ENCODE results near the gene ABHD12. TPM values are rescaled to one million over a fixed set of nuclear protein-coding genes. Genes with fewer than 3 reads are reported as not detected.
A peak's percentile ranks its signal among the peaks of the same experiment; 100 is the strongest.

The ABHD12 gene
- total and polyA plus RNA-seq, 2 donors (not counting 3 experiments of a cell fraction or from before 2014, with no cell fraction given): 19.2 to 36.0 TPM

- Histone ChIP-seq H3K79me2 (ENCODE audit: control insufficient read depth, insufficient read depth, low read length) (no peaks in the 10 kb centered on the region), H3K4me2 (ENCODE audit: insufficient read depth, low read length) (no peak overlapping the region), H3K36me3 (ENCODE audit: control insufficient read depth in 2 of 2, extremely low read depth in 1 of 2, insufficient read depth in 2 of 2, low read length in 2 of 2) (no peaks in the 10 kb centered on the region), H3K27me3 (ENCODE audit: control insufficient read depth in 2 of 2, insufficient read depth in 2 of 2, low read length in 2 of 2) (peaks cover 0 to 1% of the 10 kb centered on the region in 2 experiments), H4K20me1 (replicated peaks; ENCODE audit: control insufficient read depth, extremely low read depth, insufficient read depth, low read length) (no peaks in the 10 kb centered on the region), H3K9me3 (replicated peaks; ENCODE audit: control insufficient read depth, insufficient read depth, low read length) (peaks cover 3% of the 10 kb centered on the region), H2AFZ (ENCODE audit: low read depth, low read length) (no peak overlapping the region), H3K9ac (replicated peaks; ENCODE audit: extremely low read depth, insufficient read depth, low read length) (no peak overlapping the region), H3K4me1 (ENCODE audit: control insufficient read depth, extremely low read depth, insufficient read depth, low read length) (no peaks in the 10 kb centered on the region), H3K4me3 (replicated peaks in 1 of 3; ENCODE audit: insufficient read depth in 1 of 3, low read depth in 1 of 3, low read length in 3 of 3) (no peak overlapping the region), H3K27ac (ENCODE audit: insufficient read depth, low read depth, low read length) (no peak overlapping the region), H3K9me1 (replicated peaks; ENCODE audit: control insufficient read depth, extremely low read depth, insufficient read depth, low read length) (no peaks in the 10 kb centered on the region)
- BruUV-seq (replicated peaks): no TSS peak
- FAIRE-seq (peak; percentile 91), DNase-seq (ENCODE audit: low read depth, low spot score) (peak; percentile 79)
- ChIA-PET CTCF (interaction anchor here (0.7 to 4.5 kb wide), 54 partner anchors 8 to 1461 kb away, joined by 3 to 104 read pairs (median 5); partner anchors contain the start of genes ABHD12, ENTPD6, GINS1 and PYGB), POLR2A (interaction anchor here (0.8 to 1.1 kb wide), 2 partner anchors 8 to 175 kb away, joined by 3 to 5 read pairs; partner anchors contain the start of gene ABHD12)
- dilution Hi-C loops (cut with MboI; ENCODE audit: extremely low pct_ligation_motif_present, low sequenced_read_pairs) (no loop called here), intact Hi-C loops (cut with micrococcal nuclease) (loop anchor here (1.0 to 10.0 kb wide), 4 partner anchors 89 to 405 kb away; partner anchors contain the start of gene ZNF337)
- TF ChIP-seq CTCF (IDR thresholded peaks at IDR 0.05; ENCODE audit: extremely low read depth in 1 of 2, insufficient read depth in 1 of 2, low read depth in 1 of 2, low read length in 2 of 2) (peak; percentile 35), FOS (IDR thresholded peaks at IDR 0.05; ENCODE audit: borderline replicate concordance, insufficient read depth, low read length) (no peak)
Observed at GRCh38 chr20:25399037-25399430, 8.4 kb upstream of the ABHD12 start.

DNA sequence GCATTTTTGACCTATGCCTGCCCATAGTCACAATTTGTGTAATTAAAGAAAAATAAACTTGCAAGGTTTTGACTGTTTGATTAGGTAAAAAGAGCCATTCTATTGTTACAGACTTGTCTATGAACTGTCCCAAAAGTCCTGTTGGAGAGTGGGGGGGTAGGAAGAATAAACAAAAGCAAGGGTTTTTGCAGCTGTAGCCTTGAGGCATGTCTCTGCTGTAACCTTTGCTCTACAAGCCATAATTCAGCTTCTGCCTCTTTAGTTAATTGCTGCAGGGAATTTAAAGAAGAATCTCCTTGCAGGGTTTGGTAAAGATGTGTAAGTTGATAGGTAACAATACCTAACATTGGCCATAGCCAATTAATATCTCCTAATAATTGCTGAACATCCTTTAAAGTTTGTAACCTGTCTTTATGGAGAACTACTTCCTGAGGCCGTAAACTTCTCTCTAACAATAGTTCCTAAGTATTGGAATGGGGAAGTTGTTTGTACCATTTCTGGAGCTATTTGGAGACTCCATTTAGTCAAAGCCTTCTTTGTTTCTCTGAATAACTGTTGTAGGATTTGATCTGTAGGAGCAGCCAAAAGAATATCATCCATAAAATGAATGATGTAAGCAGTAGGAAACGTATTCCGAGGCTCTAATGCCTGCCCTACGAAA is 7.9 kb upstream of the ABHD12 start:
- no peak overlapping the region for H3K9ac ChIP-seq (replicated peaks; ENCODE audit: extremely low read depth, insufficient read depth, low read length)
- intact Hi-C loops (cut with micrococcal nuclease) (loop anchor here (1.0 to 10.0 kb wide), 4 partner anchors 88 to 404 kb away; partner anchors contain the start of gene ZNF337), dilution Hi-C loops (cut with MboI; ENCODE audit: extremely low pct_ligation_motif_present, low sequenced_read_pairs) (no loop called here)
- no peak overlapping the region for H3K4me3 ChIP-seq (replicated peaks in 1 of 3; ENCODE audit: insufficient read depth in 1 of 3, low read depth in 1 of 3, low read length in 3 of 3)
- DNase-seq (ENCODE audit: low read depth, low spot score): no peak
- BruUV-seq (replicated peaks): no TSS peak
- H3K27me3 ChIP-seq (ENCODE audit: control insufficient read depth in 2 of 2, insufficient read depth in 2 of 2, low read length in 2 of 2): peaks cover 0 to 1% of the 10 kb centered on the region in 2 experiments
- ChIA-PET POLR2A (interaction anchor here (0.8 to 1.1 kb wide), 2 partner anchors 8 to 176 kb away, joined by 3 to 5 read pairs; partner anchors contain the start of gene ABHD12), CTCF (interaction anchor here (0.7 to 4.5 kb wide), 52 partner anchors 8 to 1461 kb away, joined by 3 to 104 read pairs (median 6); partner anchors contain the start of genes ABHD12, ENTPD6, GINS1 and PYGB)
- TF ChIP-seq CTCF (IDR thresholded peaks at IDR 0.05; ENCODE audit: extremely low read depth in 1 of 2, insufficient read depth in 1 of 2, low read depth in 1 of 2, low read length in 2 of 2) (no peak), JUN (IDR thresholded peaks at IDR 0.05; ENCODE audit: borderline replicate concordance, insufficient read depth, insufficient read length, low read depth) (no peak), FOS (IDR thresholded peaks at IDR 0.05; ENCODE audit: borderline replicate concordance, insufficient read depth, low read length) (no peak), GATA2 (IDR thresholded peaks at IDR 0.05; ENCODE audit: insufficient read depth, insufficient read length, low read depth, low read length) (no peak), POLR2AphosphoS5 (IDR thresholded peaks at IDR 0.05; ENCODE audit: insufficient read depth, low read depth, low read length) (no peak), POLR2A (IDR thresholded peaks at IDR 0.05; ENCODE audit: low read depth, low read length) (no peak), MYC (IDR thresholded peaks at IDR 0.05; ENCODE audit: low read depth, low read length) (no peak), EZH2 (IDR thresholded peaks at IDR 0.05; ENCODE audit: borderline replicate concordance, low read depth, low read length, severe bottlenecking) (no peak)
- TF ChIP-seq, protein P1, sequence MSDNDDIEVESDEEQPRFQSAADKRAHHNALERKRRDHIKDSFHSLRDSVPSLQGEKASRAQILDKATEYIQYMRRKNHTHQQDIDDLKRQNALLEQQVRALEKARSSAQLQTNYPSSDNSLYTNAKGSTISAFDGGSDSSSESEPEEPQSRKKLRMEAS (IDR thresholded peaks at IDR 0.05; ENCODE audit: insufficient read depth, insufficient read length): no peak
- FAIRE-seq: no peak
- no peaks in the 10 kb centered on the region for H3K9me1 ChIP-seq (replicated peaks; ENCODE audit: control insufficient read depth, extremely low read depth, insufficient read depth, low read length)
- H3K4me2 ChIP-seq (ENCODE audit: insufficient read depth, low read length): no peak overlapping the region
- H3K79me2 ChIP-seq (ENCODE audit: control insufficient read depth, insufficient read depth, low read length): no peaks in the 10 kb centered on the region
- no peak overlapping the region for H2AFZ ChIP-seq (ENCODE audit: low read depth, low read length)
- H3K36me3 ChIP-seq (ENCODE audit: control insufficient read depth in 2 of 2, extremely low read depth in 1 of 2, insufficient read depth in 2 of 2, low read length in 2 of 2): no peaks in the 10 kb centered on the region
- H3K4me1 ChIP-seq (ENCODE audit: control insufficient read depth, extremely low read depth, insufficient read depth, low read length): no peaks in the 10 kb centered on the region
- H4K20me1 ChIP-seq (replicated peaks; ENCODE audit: control insufficient read depth, extremely low read depth, insufficient read depth, low read length): no peaks in the 10 kb centered on the region
- no peak overlapping the region for H3K27ac ChIP-seq (ENCODE audit: insufficient read depth, low read depth, low read length)
- peaks cover 3% of the 10 kb centered on the region for H3K9me3 ChIP-seq (replicated peaks; ENCODE audit: control insufficient read depth, insufficient read depth, low read length)
